HEK293 (cell line): ENCODE measurements around the gene ELL.
A peak's percentile ranks its signal among the peaks of the same experiment; 100 is the strongest.

Experiments
- CTCF ChIA-PET: fragments of 350-600 bp; formaldehyde crosslinking; extraction: SDS; loops from one replicate; lab custom pipeline; 2021; ENCODE audit warnings: antibody characterized with exemption; lab: Yijun Ruan, JAX
- POLR2A ChIA-PET: fragments of 300-600 bp; formaldehyde crosslinking; extraction: SDS; loops from one replicate; lab custom pipeline; 2020; ENCODE audit warnings: antibody characterized with exemption, inconsistent platforms; lab: Yijun Ruan, JAX
- H3K27ac ChIP-seq: fragments of 200-500 bp; sonication (Bioruptor generic); 2 replicates; pipeline ENCODE4 v1.5.1; 2014; ENCODE audit warnings: low read depth, low read length, control low read depth, inconsistent platforms; ENCODE audit errors: extremely low read depth
- H3K36me3 ChIP-seq, 2 experiments: fragments of 200-500 bp in 1 of 2; sonication (Bioruptor generic) in 1 of 2; 1 replicate in 1 of 2; 2 replicates in 1 of 2; pipeline ENCODE4 v1.5.1; 2014 to 2017; ENCODE audit warnings: inconsistent platforms in 2 of 2, low read length in 2 of 2; ENCODE audit not compliant: control insufficient read depth in 2 of 2, insufficient read depth in 1 of 2
- H3K4me1 ChIP-seq: fragments of 200-500 bp; sonication (Bioruptor generic); 2 replicates; pipeline ENCODE4 v1.5.1; 2014; ENCODE audit warnings: mild to moderate bottlenecking, low read length, inconsistent platforms; ENCODE audit not compliant: control insufficient read depth, insufficient read depth
- H3K4me3 ChIP-seq: 2 replicates; pipeline ENCODE4 v1.5.1; 2011; ENCODE audit warnings: low read depth, mild to moderate bottlenecking, control low read depth, low read length, moderate library complexity
- H3K9me3 ChIP-seq: fragments of 200-500 bp; sonication (Bioruptor generic); 2 replicates; pipeline ENCODE4 v1.5.1; 2014; ENCODE audit warnings: low read depth, low read length, inconsistent platforms; ENCODE audit not compliant: control insufficient read depth, insufficient read depth
- GLI2 ChIP-seq: fragments of 450-650 bp; formaldehyde crosslinking; IDR thresholded peaks from 2 replicates; pipeline ENCODE4; 2017; ENCODE audit warnings: missing biosample characterization, missing genetic modification characterization, low read depth, borderline replicate concordance
- GLIS1 ChIP-seq: fragments of 450-650 bp; formaldehyde crosslinking; IDR thresholded peaks from 2 replicates; pipeline ENCODE4 v1.5.1; 2016; ENCODE audit warnings: missing biosample characterization, missing genetic modification characterization
- REST ChIP-seq: fragments of 450-650 bp; formaldehyde crosslinking; IDR thresholded peaks from 2 replicates; pipeline ENCODE4 v1.5.1; 2016; ENCODE audit warnings: missing biosample characterization, missing genetic modification characterization
- TCF7L2 ChIP-seq: IDR thresholded peaks from 2 replicates; pipeline ENCODE4 v1.6.1; 2011; ENCODE audit warnings: low read depth, mild to moderate bottlenecking, inconsistent platforms, low read length, moderate library complexity, borderline replicate concordance
- ZBTB21 ChIP-seq: fragments of 450-650 bp; formaldehyde crosslinking; IDR thresholded peaks from 2 replicates; pipeline ENCODE4 v1.5.1; 2017; ENCODE audit warnings: missing biosample characterization, missing genetic modification characterization
- ZBTB7A ChIP-seq: fragments of 450-650 bp; formaldehyde crosslinking; IDR thresholded peaks from 2 replicates; pipeline ENCODE4 v1.5.1; 2016; ENCODE audit warnings: low read depth, missing biosample characterization, missing genetic modification characterization
- ZEB2 ChIP-seq: fragments of 450-650 bp; formaldehyde crosslinking; IDR thresholded peaks from 2 replicates; pipeline ENCODE4 v1.5.1; 2016; ENCODE audit warnings: missing biosample characterization, missing genetic modification characterization
- ZFP3 ChIP-seq: fragments of 450-650 bp; formaldehyde crosslinking; IDR thresholded peaks from 2 replicates; pipeline ENCODE4 v1.5.1; 2016; ENCODE audit warnings: low read depth, missing biosample characterization, missing genetic modification characterization
- ZFP41 ChIP-seq: fragments of 450-650 bp; formaldehyde crosslinking; IDR thresholded peaks from 2 replicates; pipeline ENCODE4 v1.5.1; 2016; ENCODE audit warnings: missing biosample characterization, missing genetic modification characterization, borderline replicate concordance
- ZFP69B ChIP-seq: fragments of 450-650 bp; formaldehyde crosslinking; IDR thresholded peaks from 2 replicates; pipeline ENCODE4 v1.5.1; 2016; ENCODE audit warnings: missing biosample characterization, missing genetic modification characterization
- ZNF121 ChIP-seq: fragments of 450-650 bp; formaldehyde crosslinking; IDR thresholded peaks from 2 replicates; pipeline ENCODE4 v1.5.1; 2016; ENCODE audit warnings: missing biosample characterization, missing genetic modification characterization
- ZNF449 ChIP-seq: fragments of 450-650 bp; formaldehyde crosslinking; IDR thresholded peaks from 2 replicates; pipeline ENCODE4 v1.5.1; 2017; ENCODE audit warnings: missing biosample characterization, mild to moderate bottlenecking, missing genetic modification characterization, moderate library complexity
- ZNF76 ChIP-seq: fragments of 450-650 bp; formaldehyde crosslinking; IDR thresholded peaks from 2 replicates; pipeline ENCODE4; 2016; ENCODE audit warnings: low read depth, missing biosample characterization, missing genetic modification characterization, borderline replicate concordance
- ZNF785 ChIP-seq: fragments of 450-650 bp; formaldehyde crosslinking; IDR thresholded peaks from 2 replicates; pipeline ENCODE4 v1.5.1; 2016; ENCODE audit warnings: missing biosample characterization, missing genetic modification characterization

ELL gene

GRCh38 chr19:18474366-18474887 is 47.4 kb downstream of the ELL start:
- H3K9me3 ChIP-seq, result no peaks in the 10 kb centered on the region
- ChIA-PET POLR2A (interaction anchor here (1.0 kb wide), 1 partner anchor 98 kb away, joined by 3 read pairs; no protein-coding TSS in a partner anchor), CTCF (interaction anchor here (0.7 to 1.8 kb wide), 5 partner anchors 11 to 33 kb away, joined by 3 to 5 read pairs (median 4); no protein-coding TSS in a partner anchor)
- no peak for TF ChIP-seq ZNF785 (tag by site-specific recombination)
- TF ChIP-seq, all 188 proteins: peak for 0
- Histone ChIP-seq H3K4me3 (no peak overlapping the region), H3K4me1 (no peaks in the 10 kb centered on the region), H3K36me3 (no peaks in the 10 kb centered on the region), H3K27ac (no peak overlapping the region)

GRCh38 chr19:18473706-18474087 is 48.2 kb downstream of the ELL start:
- H3K4me1 ChIP-seq, result no peaks in the 10 kb centered on the region
- no peak for TF ChIP-seq ZBTB21 (tag by site-specific recombination)
- no peak for TF ChIP-seq TCF7L2
- no peak for TF ChIP-seq ZFP69B (tag by site-specific recombination)
- TF ChIP-seq GLI2 (tag by site-specific recombination), result no peak
- TF ChIP-seq GLIS1 (tag by site-specific recombination), result no peak
- TF ChIP-seq REST (tag by site-specific recombination), result no peak
- no peak for TF ChIP-seq ZNF449
- TF ChIP-seq ZBTB7A, result no peak
- TF ChIP-seq ZNF121 (tag by site-specific recombination), result no peak
- no peak for TF ChIP-seq ZEB2 (tag by site-specific recombination)
- no peak for TF ChIP-seq ZNF76
- no peak overlapping the region for H3K27ac ChIP-seq
- ChIA-PET CTCF (interaction anchor here (0.7 to 1.8 kb wide), 4 partner anchors 12 to 34 kb away, joined by 3 to 5 read pairs (median 4); no protein-coding TSS in a partner anchor), POLR2A (interaction anchor here (1.0 kb wide), 2 partner anchors 99 to 209 kb away, joined by 3 read pairs; partner anchors contain the start of gene CRTC1)
- no peaks in the 10 kb centered on the region for H3K36me3 ChIP-seq
- no peak overlapping the region for H3K4me3 ChIP-seq
- H3K9me3 ChIP-seq, result no peaks in the 10 kb centered on the region

- no peaks in the 10 kb centered on the region for H3K4me1 ChIP-seq
- TF ChIP-seq ZFP3 (tag by site-specific recombination) (peak; percentile 67), ZFP41 (tag by site-specific recombination) (no peak)
- no peak overlapping the region for H3K27ac ChIP-seq
- no peaks in the 10 kb centered on the region for H3K36me3 ChIP-seq
- no peak overlapping the region for H3K4me3 ChIP-seq
- no peaks in the 10 kb centered on the region for H3K9me3 ChIP-seq
- ChIA-PET POLR2A (interaction anchor here (1.0 kb wide), 2 partner anchors 99 to 210 kb away, joined by 3 read pairs; partner anchors contain the start of gene CRTC1), CTCF (interaction anchor here (0.7 to 1.8 kb wide), 4 partner anchors 12 to 374 kb away, joined by 3 to 5 read pairs (median 4); no protein-coding TSS in a partner anchor)
Measured at GRCh38 chr19:18473003-18473705, 48.7 kb downstream of the ELL start.
